Caco-2 (cell line): ENCODE results near the gene MAPT. TPM values are rescaled to one million over a fixed set of nuclear protein-coding genes. Genes with fewer than 3 reads are reported as not detected.

Experiments
- BruUV-seq: library from RNA; stranded (reverse); fragments of 400-500 nt; replicated peaks from 2 replicates; lab custom pipeline; 2021; lab: Mats Ljungman, UMichigan
- CTCF ChIA-PET: fragments of 300-600 bp; sonication (Branson Sonifier 250); formaldehyde crosslinking; loops from one replicate; lab custom pipeline; 2022; ENCODE audit warnings: antibody characterized with exemption; lab: Charles Lee
- POLR2A ChIA-PET: fragments of 300-600 bp; sonication (Branson Sonifier 250); formaldehyde crosslinking; loops from one replicate; lab custom pipeline; 2022; ENCODE audit warnings: antibody characterized with exemption; lab: Charles Lee
- DNase-seq, 2 experiments: peaks; one replicate each; pipeline versions ENCODE4 v3.0.0 to v3.0.0-alpha.2; 2020 to 2022
- H3K27me3 ChIP-seq: replicated peaks from 2 replicates; pipeline ENCODE4 v1.6.0; 2011; ENCODE audit warnings: low read length; ENCODE audit not compliant: control insufficient read depth, insufficient read depth
- H3K36me3 ChIP-seq: 2 replicates; pipeline ENCODE4 v1.5.1; 2011; ENCODE audit warnings: low read length; ENCODE audit not compliant: control insufficient read depth, insufficient read depth
- H3K4me1 ChIP-seq: fragments of 250-450 bp; sonication (Bioruptor Pico); 2 replicates; pipeline ENCODE4 v1.5.1; 2020; ENCODE audit warnings: mild to moderate bottlenecking
- H3K4me3 ChIP-seq: 2 replicates; pipeline ENCODE4 v1.5.1; 2011; ENCODE audit warnings: low read depth, mild to moderate bottlenecking, control low read depth, low read length
- H3K9me3 ChIP-seq: fragments of 250-450 bp; sonication (Bioruptor Pico); 2 replicates; pipeline ENCODE4 v1.5.1; 2020; ENCODE audit warnings: mild to moderate bottlenecking, moderate library complexity
- H3K27ac Mint-ChIP-seq: one replicate; pipeline ENCODE4 v1.8.0; 2022; ENCODE audit warnings: mixed read lengths; ENCODE audit not compliant: unreplicated experiment
- H3K27me3 Mint-ChIP-seq: one replicate; pipeline ENCODE4 v1.8.0; 2022; ENCODE audit warnings: mixed read lengths; ENCODE audit not compliant: insufficient read depth, unreplicated experiment
- H3K36me3 Mint-ChIP-seq: one replicate; pipeline ENCODE4 v1.8.0; 2022; ENCODE audit warnings: mild to moderate bottlenecking, mixed read lengths; ENCODE audit not compliant: insufficient read depth, unreplicated experiment
- H3K4me1 Mint-ChIP-seq: one replicate; pipeline ENCODE4 v1.8.0; 2022; ENCODE audit warnings: low read depth, mixed read lengths; ENCODE audit not compliant: unreplicated experiment
- H3K4me3 Mint-ChIP-seq: one replicate; pipeline ENCODE4 v1.8.0; 2022; ENCODE audit warnings: mild to moderate bottlenecking, moderate library complexity, mixed read lengths; ENCODE audit not compliant: unreplicated experiment
- H3K9me3 Mint-ChIP-seq: one replicate; pipeline ENCODE4 v1.8.0; 2022; ENCODE audit warnings: mixed read lengths; ENCODE audit not compliant: unreplicated experiment
- CTCF ChIP-seq, 2 experiments: fragments of 200-600 bp in 1 of 2; IDR thresholded peaks; 1 replicate in 1 of 2; 2 replicates in 1 of 2; pipeline versions ENCODE4 v1.5.1 to v1.8.0; 2011 to 2022; ENCODE audit warnings: antibody characterized with exemption in 1 of 2, control low read depth in 1 of 2, inconsistent platforms in 1 of 2, low read depth in 1 of 2, low read length in 1 of 2, mild to moderate bottlenecking in 1 of 2, moderate library complexity in 1 of 2; ENCODE audit not compliant: insufficient read depth in 1 of 2, severe bottlenecking in 1 of 2, unreplicated experiment in 1 of 2
- intact Hi-C: fragments of 100-400 bp; cut with micrococcal nuclease; formaldehyde crosslinking; loops from one replicate; pipeline ENCODE4 v1.10.0; 2022; ENCODE audit not compliant: unreplicated experiment
- total RNA-seq: library from RNA; stranded (reverse); gene quantifications from 2 replicates; pipeline ENCODE4 v1.2.3, GENCODE V29; 2022

MAPT gene
- total RNA-seq, 1 experiment from 2014 or later, result 0.95 TPM

- ChIA-PET CTCF (interaction anchor here (0.5 kb wide), 1 partner anchor 45 kb away, joined by 4 read pairs; no protein-coding TSS in a partner anchor), POLR2A (no interaction called here)
- Histone ChIP-seq H3K36me3 (no peaks in the 10 kb centered on the region), H3K27me3 (peaks cover 2% of the 10 kb centered on the region), H3K4me3 (no peak overlapping the region), H3K9me3 (no peaks in the 10 kb centered on the region), H3K4me1 (no peaks in the 10 kb centered on the region)
- Mint-ChIP-seq H3K36me3 (no peaks in the 10 kb centered on the region), H3K27ac (no peak overlapping the region), H3K9me3 (no peaks in the 10 kb centered on the region), H3K27me3 (peaks cover 13% of the 10 kb centered on the region), H3K4me3 (no peak overlapping the region), H3K4me1 (no peaks in the 10 kb centered on the region)
- DNase-seq, result no peak
- no peak for TF ChIP-seq CTCF (IDR thresholded peaks at IDR 0.05; ENCODE audit: insufficient read depth in 1 of 2, low read depth in 1 of 2, low read length in 1 of 2, severe bottlenecking in 1 of 2, unreplicated experiment in 1 of 2)
- intact Hi-C loops, result no loop called here
- no TSS peak for BruUV-seq
Measured at GRCh38 chr17:45919136-45919535, 24.8 kb downstream of the MAPT start.

GRCh38 chr17:45920083-45920482, 25.7 kb downstream of the MAPT start:
- Histone ChIP-seq H3K27me3 (peaks cover 2% of the 10 kb centered on the region), H3K4me3 (no peak overlapping the region), H3K4me1 (no peaks in the 10 kb centered on the region), H3K36me3 (no peaks in the 10 kb centered on the region), H3K9me3 (no peaks in the 10 kb centered on the region)
- BruUV-seq, result no TSS peak
- ChIA-PET POLR2A (no interaction called here), CTCF (no interaction called here)
- intact Hi-C loops, result no loop called here
- Mint-ChIP-seq H3K36me3 (no peaks in the 10 kb centered on the region), H3K9me3 (no peaks in the 10 kb centered on the region), H3K27me3 (peaks cover 15% of the 10 kb centered on the region), H3K4me3 (no peak overlapping the region), H3K27ac (no peak overlapping the region), H3K4me1 (no peaks in the 10 kb centered on the region)
- no peak for TF ChIP-seq CTCF (IDR thresholded peaks at IDR 0.05; ENCODE audit: insufficient read depth in 1 of 2, low read depth in 1 of 2, low read length in 1 of 2, severe bottlenecking in 1 of 2, unreplicated experiment in 1 of 2)
- no peak for DNase-seq

- DNase-seq, result no peak
- Mint-ChIP-seq H3K4me1 (peaks cover 15% of the 10 kb centered on the region), H3K27me3 (peaks cover 13% of the 10 kb centered on the region), H3K4me3 (no peak overlapping the region), H3K27ac (no peak overlapping the region), H3K36me3 (no peaks in the 10 kb centered on the region), H3K9me3 (no peaks in the 10 kb centered on the region)
- BruUV-seq, result no TSS peak
- Histone ChIP-seq H3K9me3 (no peaks in the 10 kb centered on the region), H3K4me1 (0 out of 2 replicates have a peak, but pooled peaks cover 6% of the 10 kb centered on the region), H3K36me3 (no peaks in the 10 kb centered on the region), H3K4me3 (no peak overlapping the region), H3K27me3 (no peaks in the 10 kb centered on the region; the same call in 1 of the 2 replicates)
- ChIA-PET POLR2A (no interaction called here), CTCF (interaction anchor here (0.6 kb wide), 1 partner anchor 29 kb away, joined by 3 read pairs; the partner anchor contains the start of gene MAPT)
- intact Hi-C loops, result no loop called here
- no peak for TF ChIP-seq CTCF (IDR thresholded peaks at IDR 0.05; ENCODE audit: insufficient read depth in 1 of 2, low read depth in 1 of 2, low read length in 1 of 2, severe bottlenecking in 1 of 2, unreplicated experiment in 1 of 2)
Measured at GRCh38 chr17:45923511-45924268, 29.3 kb downstream of the MAPT start.
